DMS79 treated with DMSO at 0.1 percent for 48 hours (cell line): ENCODE measurements around the gene HSPA6.
A peak's percentile ranks its signal among the peaks of the same experiment; 100 is the strongest.
"Not testable (repeated sequence)": the region's sequence is repeated elsewhere in the genome, so short reads cannot be mapped to it uniquely, and the experiment has no call there.

ENCODE experiments used
- DNase-seq: peaks from one replicate; lab custom pipeline; 2025; lab: John Stamatoyannopoulos, UW

The HSPA6 gene

GRCh38 chr1:161503394-161503748 is 21.0 kb upstream of the HSPA6 start:
- DNase-seq, result no peak

GRCh38 chr1:161505686-161506085 is 18.7 kb upstream of the HSPA6 start:
- no peak for DNase-seq

- DNase-seq, result no peak
Observed at GRCh38 chr1:161506336-161507223, 17.8 kb upstream of the HSPA6 start.

- no peak for DNase-seq
Observed at GRCh38 chr1:161510477-161510876, 13.9 kb upstream of the HSPA6 start.

GRCh38 chr1:161511018-161511755 is 13.2 kb upstream of the HSPA6 start:
- no peak for DNase-seq

GRCh38 chr1:161511756-161512060 is 12.6 kb upstream of the HSPA6 start:
- DNase-seq, result no peak

- not testable (repeated sequence) for DNase-seq
Observed at GRCh38 chr1:161512636-161513447, 11.5 kb upstream of the HSPA6 start.

GRCh38 chr1:161513448-161513780 is 10.9 kb upstream of the HSPA6 start:
- DNase-seq, result not testable (repeated sequence)

GRCh38 chr1:161513953-161514352 is 10.4 kb upstream of the HSPA6 start:
- DNase-seq, result not testable (repeated sequence)

- DNase-seq, result not testable (repeated sequence)
Observed at GRCh38 chr1:161523041-161523816, 1.1 kb upstream of the HSPA6 start.

GRCh38 chr1:161524742-161525291 is 477 bp downstream of the HSPA6 start:
- DNase-seq, result not testable (repeated sequence)

GRCh38 chr1:161525321-161525720 is 981 bp downstream of the HSPA6 start:
- not testable (repeated sequence) for DNase-seq

- not testable (repeated sequence) for DNase-seq
Observed at GRCh38 chr1:161525918-161526317, 1.6 kb downstream of the HSPA6 start.

- not testable (repeated sequence) for DNase-seq
Observed at GRCh38 chr1:161528550-161528949, 4.2 kb downstream of the HSPA6 start.

GRCh38 chr1:161529463-161530104 is 5.2 kb downstream of the HSPA6 start:
- not testable (repeated sequence) for DNase-seq

- peak; percentile 30 for DNase-seq
Observed at GRCh38 chr1:161530158-161530557, 5.8 kb downstream of the HSPA6 start.

- DNase-seq, result peak; percentile 78
Observed at GRCh38 chr1:161530671-161531641, 6.6 kb downstream of the HSPA6 start.

- DNase-seq, result no peak
Observed at GRCh38 chr1:161531986-161532643, 7.8 kb downstream of the HSPA6 start.
